Measurements from ENCODE around the gene AKTIP.
A peak's percentile ranks its signal among the peaks of the same experiment; 100 is the strongest.
"Not testable (repeated sequence)": the region's sequence is repeated elsewhere in the genome, so short reads cannot be mapped to it uniquely, and the experiment has no call there.

The AKTIP gene

GRCh38 chr16:53502331-53503269, at the start of gene AKTIP:
Gene AKTIP (minus strand): TSS chr16:53503209. CDS start chr16:53500259, 2,950 bp downstream.
- no peak for DNase-seq

- DNase-seq: peak; percentile 30
These were observed 47.1 kb upstream of the AKTIP start for GRCh38 chr16:53549970-53550690.

- no peak for DNase-seq
These were observed 44.0 kb upstream of the AKTIP start for GRCh38 chr16:53546988-53547391.

- DNase-seq: peak; percentile 28
These were observed 42.4 kb upstream of the AKTIP start for GRCh38 chr16:53545433-53545832.

GRCh38 chr16:53542283-53542682, 39.3 kb upstream of the AKTIP start:
- DNase-seq: no peak

- no peak for DNase-seq
These were observed 38.3 kb upstream of the AKTIP start for GRCh38 chr16:53541326-53541725.

GRCh38 chr16:53539759-53540718, 37.0 kb upstream of the AKTIP start:
- not testable (repeated sequence) for DNase-seq

- not testable (repeated sequence) for DNase-seq
These were observed 36.3 kb upstream of the AKTIP start for GRCh38 chr16:53539346-53539745.

- DNase-seq: no peak
These were observed 34.6 kb upstream of the AKTIP start for GRCh38 chr16:53537626-53538025.

GRCh38 chr16:53534206-53534605, 31.2 kb upstream of the AKTIP start:
- no peak for DNase-seq

- no peak for DNase-seq
These were observed 27.7 kb upstream of the AKTIP start for GRCh38 chr16:53530741-53531140.

GRCh38 chr16:53530046-53530445, 27.0 kb upstream of the AKTIP start:
- DNase-seq: no peak

GRCh38 chr16:53529513-53529912, 26.5 kb upstream of the AKTIP start:
- DNase-seq: no peak

GRCh38 chr16:53528797-53529196, 25.8 kb upstream of the AKTIP start:
- DNase-seq: no peak

GRCh38 chr16:53523971-53524548, 21.1 kb upstream of the AKTIP start:
- DNase-seq: no peak

GRCh38 chr16:53523126-53523804, 20.3 kb upstream of the AKTIP start:
- DNase-seq: no peak

- DNase-seq: no peak
These were observed 16.5 kb upstream of the AKTIP start for GRCh38 chr16:53519417-53520091.

- peak; percentile 72 for DNase-seq
These were observed 15.8 kb upstream of the AKTIP start for GRCh38 chr16:53518550-53519416.

GRCh38 chr16:53517851-53518250, 14.8 kb upstream of the AKTIP start:
- no peak for DNase-seq

GRCh38 chr16:53515811-53516210, 12.8 kb upstream of the AKTIP start:
- DNase-seq: no peak
